Liver (tissue), 9 donors: Measurements from ENCODE around the gene ERGIC1. TPM values are rescaled to one million over a fixed set of nuclear protein-coding genes. Genes with fewer than 3 reads are reported as not detected.
"Not testable (repeated sequence)": the region's sequence is repeated elsewhere in the genome, so short reads cannot be mapped to it uniquely, and the experiment has no call there.

Source experiments
- DNase-seq: peaks from one replicate; pipeline ENCODE4 v3.0.0-alpha.2; 2017; ENCODE audit warnings: low spot score
- H3K27ac ChIP-seq, 2 donors: one replicate each; pipeline ENCODE4 v1.7.0; 2013; ENCODE audit warnings: inconsistent platforms in 2 of 2, low read length in 2 of 2, control low read depth in 1 of 2, low read depth in 1 of 2, mild to moderate bottlenecking in 1 of 2
- H3K27me3 ChIP-seq, 4 donors: one replicate each; pipeline versions ENCODE4 v1.6.1 to v1.7.0; 2013; ENCODE audit warnings: low read length in 3 of 4, inconsistent platforms in 1 of 4, mild to moderate bottlenecking in 1 of 4, moderate library complexity in 1 of 4; ENCODE audit not compliant: control insufficient read depth in 4 of 4, insufficient read depth in 4 of 4
- H3K36me3 ChIP-seq, 4 donors: one replicate each; pipeline versions ENCODE4 v1.6.1 to v1.7.0; 2013; ENCODE audit warnings: low read length in 3 of 4, mild to moderate bottlenecking in 3 of 4, low read depth in 1 of 4, moderate library complexity in 1 of 4; ENCODE audit not compliant: control insufficient read depth in 4 of 4, insufficient read depth in 3 of 4
- H3K4me1 ChIP-seq, 4 donors: one replicate each; pipeline versions ENCODE4 v1.6.1 to v1.7.0; 2013; ENCODE audit warnings: low read length in 3 of 4, mild to moderate bottlenecking in 3 of 4, moderate library complexity in 1 of 4; ENCODE audit not compliant: control insufficient read depth in 4 of 4, insufficient read depth in 4 of 4
- H3K4me3 ChIP-seq, 3 donors: one replicate each; pipeline versions ENCODE4 v1.6.1 to v1.7.0; 2013; ENCODE audit warnings: low read length in 3 of 3, control low read depth in 1 of 3, low read depth in 1 of 3, mild to moderate bottlenecking in 1 of 3
- H3K9ac ChIP-seq, 2 donors: one replicate each; pipeline ENCODE4 v1.7.0; 2013; ENCODE audit warnings: low read length in 2 of 2, mild to moderate bottlenecking in 2 of 2, moderate library complexity in 2 of 2, control low read depth in 1 of 2, low read depth in 1 of 2
- H3K9me3 ChIP-seq, 4 donors: one replicate each; pipeline versions ENCODE4 v1.6.1 to v1.7.0; 2013; ENCODE audit warnings: low read length in 3 of 4; ENCODE audit not compliant: control insufficient read depth in 4 of 4
- EGR1 ChIP-seq, 2 donors: IDR thresholded peaks; 2 replicates each; pipeline ENCODE4 v1.6.1; 2016 to 2018; ENCODE audit warnings: antibody characterized with exemption in 2 of 2, low read depth in 2 of 2
- FOXA1 ChIP-seq: IDR thresholded peaks from 2 replicates; pipeline ENCODE4 v1.6.1; 2016; ENCODE audit warnings: antibody characterized with exemption
- HNF4A ChIP-seq, 2 donors: conservative IDR thresholded peaks; 2 replicates each; pipeline ENCODE4 v1.6.1; 2016; ENCODE audit warnings: antibody characterized with exemption in 2 of 2, mild to moderate bottlenecking in 2 of 2
- HNF4G ChIP-seq: IDR thresholded peaks from 2 replicates; pipeline ENCODE4 v1.6.1; 2016; ENCODE audit warnings: antibody characterized with exemption
- JUND ChIP-seq, 2 donors: IDR thresholded peaks; 2 replicates each; pipeline ENCODE4 v1.6.1; 2016; ENCODE audit warnings: antibody characterized with exemption in 2 of 2
- NR2F2 ChIP-seq: IDR thresholded peaks from 2 replicates; pipeline ENCODE4 v1.6.1; 2016; ENCODE audit warnings: antibody characterized with exemption
- RAD21 ChIP-seq, 2 donors: IDR thresholded peaks; 2 replicates each; pipeline ENCODE4 v1.6.1; 2016; ENCODE audit warnings: antibody characterized with exemption in 2 of 2, mild to moderate bottlenecking in 2 of 2
- SP1 ChIP-seq: IDR thresholded peaks from 2 replicates; pipeline ENCODE4 v1.6.1; 2018; ENCODE audit warnings: antibody characterized with exemption, mild to moderate bottlenecking
- YY1 ChIP-seq: IDR thresholded peaks from 2 replicates; pipeline ENCODE4 v1.6.1; 2016; ENCODE audit warnings: antibody characterized with exemption, mild to moderate bottlenecking
- WGBS: extraction: QIAGEN DNeasy Blood & Tissue Kit; methylation state at CpG from one replicate; pipeline ENCODE4 v1.1.7; 2013; 5-methylcytosine and 5-hydroxymethylcytosine counted together
- polyA plus RNA-seq, 2 donors: library from polyadenylated mRNA; stranded (reverse) in 1 of 2; unstranded in 1 of 2; fragments of 200-250 nt in 1 of 2; fragments of >200 nt in 1 of 2; fragmentation: Nextera tagmentation in 1 of 2; extraction: Ambion mirVana in 1 of 2; gene quantifications; one replicate each; pipeline versions ENCODE4 v1.2.1 to v1.2.3, GENCODE V29; 2013 to 2015
- total RNA-seq, 2 donors: library from RNA; depleted of rRNA; stranded (reverse); fragments of >200 nt; gene quantifications; one replicate each; pipeline ENCODE4 v1.2.3, GENCODE V29; 2014
- TF ChIP-seq, protein P1 (sequence below): IDR thresholded peaks from 2 replicates; pipeline ENCODE4 v1.6.1; 2016; ENCODE audit warnings: antibody characterized with exemption
- donor health status: healthy.
- donor health status: healthy.
- donor health status: healthy.
- donor health status: healthy.
- donor health status: healthy.

The ERGIC1 gene
- total and polyA plus RNA-seq, 4 donors = 45.4 to 155 (median 101) TPM

DNA sequence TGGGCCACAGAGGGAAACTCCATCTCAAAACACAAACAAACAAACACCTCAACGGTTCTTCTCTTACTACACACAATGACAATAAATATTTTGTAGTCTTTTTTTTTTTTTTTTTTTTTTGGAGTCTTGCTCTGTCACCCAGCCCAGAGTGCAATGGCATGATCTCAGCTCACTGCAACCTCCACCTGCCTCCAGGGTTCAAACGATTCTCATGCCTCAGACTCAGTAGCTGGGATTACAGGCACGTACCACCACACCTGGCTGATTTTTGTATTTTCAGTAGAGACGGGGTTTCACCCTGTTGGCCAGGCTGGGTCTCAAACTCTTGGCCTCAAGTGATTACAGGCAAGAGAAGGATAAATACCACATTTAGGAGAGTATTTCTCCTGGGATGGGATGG lies 30.1 kb downstream of the ERGIC1 start:
- H3K36me3 ChIP-seq, H3K27me3 ChIP-seq, H3K9me3 ChIP-seq, DNase-seq, H3K4me3 ChIP-seq, H3K9ac ChIP-seq, H3K27ac ChIP-seq: not testable (repeated sequence)
- peak in 1 of 2 donors; percentile 9 for TF ChIP-seq HNF4A (conservative IDR thresholded peaks at IDR 0.05)
- 61% methylated on average over 4 of the region's 4 CpGs for WGBS
- peaks cover 24 to 66% (median 51%) of the 10 kb centered on the region in 4 donors for H3K4me1 ChIP-seq

DNA sequence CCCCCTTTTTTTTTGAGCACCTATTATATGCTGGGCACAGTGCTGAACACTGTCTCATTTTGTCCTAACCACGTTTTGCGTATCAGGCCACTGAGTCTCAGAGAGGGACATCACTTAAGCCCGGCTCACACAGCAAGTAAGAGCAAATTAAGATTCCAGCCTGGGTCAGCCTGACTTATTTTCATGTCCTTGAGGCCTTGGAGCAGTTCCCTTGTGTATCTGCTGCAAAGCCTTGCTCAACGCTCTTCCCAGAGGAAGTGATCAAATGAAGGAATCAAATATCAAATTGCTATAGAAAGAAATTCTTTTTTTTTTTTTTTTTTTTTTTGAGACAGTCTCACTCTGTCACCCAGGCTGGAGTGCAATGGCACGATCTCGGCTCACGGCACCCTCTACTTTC lies 30.7 kb downstream of the ERGIC1 start:
- Histone ChIP-seq H3K4me3 (no peak overlapping the region), H3K27me3 (no peaks in the 10 kb centered on the region), H3K9ac (no peak overlapping the region), H3K27ac (no peak overlapping the region), H3K9me3 (no peaks in the 10 kb centered on the region), H3K4me1 (peaks cover 27 to 66% (median 47%) of the 10 kb centered on the region in 4 donors), H3K36me3 (no peaks in the 10 kb centered on the region)
- WGBS = 96% methylated on average over 7 of the region's 7 CpGs
- DNase-seq = no peak
- no peak for TF ChIP-seq RAD21 (IDR thresholded peaks at IDR 0.05)
- TF ChIP-seq FOXA1 = no peak
- no peak for TF ChIP-seq HNF4G
- no peak for TF ChIP-seq HNF4A (conservative IDR thresholded peaks at IDR 0.05)
- TF ChIP-seq, protein P1, sequence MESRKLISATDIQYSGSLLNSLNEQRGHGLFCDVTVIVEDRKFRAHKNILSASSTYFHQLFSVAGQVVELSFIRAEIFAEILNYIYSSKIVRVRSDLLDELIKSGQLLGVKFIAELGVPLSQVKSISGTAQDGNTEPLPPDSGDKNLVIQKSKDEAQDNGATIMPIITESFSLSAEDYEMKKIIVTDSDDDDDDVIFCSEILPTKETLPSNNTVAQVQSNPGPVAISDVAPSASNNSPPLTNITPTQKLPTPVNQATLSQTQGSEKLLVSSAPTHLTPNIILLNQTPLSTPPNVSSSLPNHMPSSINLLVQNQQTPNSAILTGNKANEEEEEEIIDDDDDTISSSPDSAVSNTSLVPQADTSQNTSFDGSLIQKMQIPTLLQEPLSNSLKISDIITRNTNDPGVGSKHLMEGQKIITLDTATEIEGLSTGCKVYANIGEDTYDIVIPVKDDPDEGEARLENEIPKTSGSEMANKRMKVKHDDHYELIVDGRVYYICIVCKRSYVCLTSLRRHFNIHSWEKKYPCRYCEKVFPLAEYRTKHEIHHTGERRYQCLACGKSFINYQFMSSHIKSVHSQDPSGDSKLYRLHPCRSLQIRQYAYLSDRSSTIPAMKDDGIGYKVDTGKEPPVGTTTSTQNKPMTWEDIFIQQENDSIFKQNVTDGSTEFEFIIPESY = no peak
- no peak for TF ChIP-seq SP1
- TF ChIP-seq JUND (IDR thresholded peaks at IDR 0.05) = no peak

DNA sequence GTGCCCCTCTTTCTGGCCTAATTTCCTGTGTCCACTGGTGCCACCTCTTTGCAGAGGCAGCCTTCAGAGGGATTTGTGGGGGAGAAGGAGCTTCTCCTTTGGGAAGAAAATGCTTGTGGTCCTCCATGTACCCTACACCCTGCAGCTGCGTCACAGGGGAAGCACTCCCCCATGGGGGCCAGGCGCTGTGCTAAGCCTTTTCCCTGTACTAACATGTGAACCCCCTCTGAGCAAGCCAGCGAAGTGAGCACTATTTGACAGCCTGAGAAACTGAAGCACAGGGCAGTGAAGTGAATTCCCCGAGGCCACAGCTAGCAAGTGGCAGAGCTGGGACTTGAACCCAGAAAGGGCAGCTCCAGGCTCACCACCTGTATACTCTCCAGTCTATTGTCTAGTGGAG lies 32.3 kb downstream of the ERGIC1 start:
- peak overlapping the region; percentile 96 to 98 for H3K27ac ChIP-seq
- H3K27me3 ChIP-seq = no peaks in the 10 kb centered on the region
- no peaks in the 10 kb centered on the region for H3K9me3 ChIP-seq
- H3K9ac ChIP-seq = no peak overlapping the region
- TF ChIP-seq, protein P1 = no peak
- TF ChIP-seq SP1 (no peak), EGR1 (IDR thresholded peaks at IDR 0.05; ENCODE audit: low read depth in 2 of 2) (no peak), HNF4A (conservative IDR thresholded peaks at IDR 0.05) (no peak), HNF4G (no peak), YY1 (no peak), NR2F2 (no peak), JUND (IDR thresholded peaks at IDR 0.05) (no peak)
- no peaks in the 10 kb centered on the region for H3K36me3 ChIP-seq
- H3K4me3 ChIP-seq = no peak overlapping the region
- H3K4me1 ChIP-seq = peaks cover 24 to 69% (median 47%) of the 10 kb centered on the region in 4 donors
- no peak for DNase-seq
- WGBS = 97% methylated on average over 4 of the region's 4 CpGs
